HTERT RPE-1 (cell line): ENCODE measurements around the gene RTTN.

Experiments used
- in situ Hi-C: fragments of 300-500 bp; cut with MboI; formaldehyde crosslinking; loops from 4 replicates; pipeline ENCODE4 v1.14.3; 2020; ENCODE audit warnings: low sequenced_read_pairs

The RTTN gene

DNA sequence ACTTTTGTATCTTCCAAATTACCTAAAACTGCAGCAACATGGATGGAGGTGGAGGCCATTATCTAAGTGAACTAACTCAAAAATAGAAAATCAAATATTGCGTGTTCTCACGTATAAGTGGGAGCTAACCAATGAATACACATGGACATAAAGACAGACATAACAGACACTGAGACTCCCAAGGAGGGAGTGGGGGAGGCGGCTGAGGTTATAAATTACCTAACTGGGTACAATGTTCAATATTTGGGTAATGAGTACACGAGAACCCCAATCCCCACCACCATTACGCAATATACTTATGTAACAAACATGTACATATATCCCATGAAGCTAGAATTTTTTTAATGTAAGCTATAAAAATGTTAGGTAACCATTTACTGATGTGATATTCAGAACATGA lies 119.8 kb downstream of the RTTN start:
- in situ Hi-C loops, result no loop called here

- in situ Hi-C loops, result no loop called here
These were observed 123.1 kb downstream of the RTTN start for GRCh38 chr18:70082430-70082829.

DNA sequence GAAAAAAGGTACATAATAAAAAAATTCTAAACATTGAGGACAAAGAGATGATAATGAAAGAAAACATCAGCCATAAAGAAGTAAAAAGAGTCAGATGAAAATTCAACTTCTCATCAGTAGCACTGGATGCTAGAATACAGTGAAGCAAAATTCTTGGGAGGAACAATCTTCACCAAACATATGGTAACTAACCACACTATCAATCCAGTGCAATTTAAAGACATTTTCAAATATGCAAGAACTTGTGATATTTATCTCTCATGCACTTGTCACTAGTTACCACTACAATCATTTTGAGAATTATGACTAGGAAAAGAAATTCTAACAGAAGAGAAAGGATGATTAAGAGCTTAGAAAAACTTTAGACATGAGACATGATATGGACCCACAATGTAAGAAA lies 127.4 kb downstream of the RTTN start:
- in situ Hi-C loops, result no loop called here

- in situ Hi-C loops, result no loop called here
These were observed 129.6 kb downstream of the RTTN start for GRCh38 chr18:70075906-70076305.

DNA sequence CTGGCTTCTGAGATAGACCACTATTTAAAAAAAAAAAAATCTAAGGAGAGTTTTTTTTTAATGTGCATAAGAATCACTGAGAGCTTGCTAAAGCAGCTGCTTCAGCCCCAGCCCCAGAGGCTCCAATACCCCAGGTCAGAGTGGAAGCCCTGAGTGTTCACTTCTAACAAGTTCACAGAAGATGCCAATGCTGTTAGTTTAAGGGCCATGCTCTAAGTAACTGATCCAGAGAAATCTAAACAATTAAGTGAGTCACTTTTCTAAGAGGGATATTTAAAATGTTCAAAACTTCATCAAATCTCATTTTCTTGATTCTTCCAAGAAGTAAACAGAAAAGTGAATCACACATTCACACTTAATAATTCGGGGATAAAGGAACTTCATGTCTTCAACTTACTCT lies 131.4 kb downstream of the RTTN start:
- in situ Hi-C loops, result no loop called here

- in situ Hi-C loops, result no loop called here
These were observed 132.1 kb downstream of the RTTN start for GRCh38 chr18:70073432-70073831.

DNA sequence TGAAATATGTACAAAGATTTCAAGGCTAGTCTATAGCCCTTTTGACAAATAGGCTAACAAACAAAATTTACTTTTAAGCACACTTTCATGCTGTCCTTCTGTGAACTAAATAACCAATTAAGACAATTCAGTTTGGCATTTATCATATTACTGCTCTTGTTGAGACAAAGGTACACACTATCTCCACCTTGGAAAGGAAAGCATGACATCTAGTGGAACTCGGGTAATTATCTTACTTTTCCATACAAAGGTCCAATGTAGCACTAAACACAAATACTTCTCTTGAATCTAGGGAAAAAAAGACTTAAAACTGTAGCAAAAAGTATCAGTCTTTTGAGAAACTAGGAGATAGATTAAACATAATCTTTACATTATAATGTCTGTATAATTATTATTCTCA lies 132.8 kb downstream of the RTTN start:
- in situ Hi-C loops, result no loop called here

DNA sequence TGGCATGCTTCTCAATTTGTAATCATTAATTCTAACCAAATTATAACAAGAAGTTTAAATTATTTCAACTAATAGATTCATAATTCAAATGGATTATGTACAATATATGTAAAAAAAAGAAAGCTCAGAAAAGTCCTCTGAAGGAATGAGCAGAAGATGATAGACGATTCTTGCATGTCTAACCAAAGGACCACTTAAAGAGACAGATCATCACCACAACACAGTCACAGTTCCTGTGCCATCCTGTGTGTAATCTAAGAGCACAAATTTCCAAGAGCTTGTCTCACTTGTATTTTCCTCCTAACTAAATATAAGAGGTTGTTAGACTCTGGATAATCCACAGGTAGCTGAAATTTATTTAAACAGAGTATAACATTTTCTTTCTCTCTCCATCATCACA lies 135.5 kb downstream of the RTTN start:
- in situ Hi-C loops, result no loop called here

- in situ Hi-C loops, result no loop called here
These were observed 136.1 kb downstream of the RTTN start for GRCh38 chr18:70069382-70069781.

DNA sequence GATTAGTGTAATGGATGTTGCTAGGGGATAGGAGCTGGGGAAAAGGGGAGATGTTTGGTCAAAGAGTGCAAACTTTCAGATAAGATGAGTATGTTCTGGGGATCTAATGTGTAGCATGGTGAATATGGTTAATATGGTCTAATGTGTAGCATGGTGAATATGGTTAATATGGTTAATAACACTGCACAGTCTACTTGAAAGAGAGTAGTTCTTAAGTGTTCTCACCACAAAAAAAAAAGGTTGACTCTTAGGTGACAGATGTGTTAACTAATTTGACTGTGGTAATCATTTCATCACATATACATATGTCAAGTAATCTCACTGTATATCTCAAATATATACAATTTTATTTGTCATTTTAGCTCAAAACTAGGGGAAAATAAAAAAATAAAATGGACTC lies 136.5 kb downstream of the RTTN start:
- in situ Hi-C loops, result no loop called here

GRCh38 chr18:70059684-70060083 lies 145.8 kb downstream of the RTTN start:
- in situ Hi-C loops, result no loop called here

GRCh38 chr18:70058916-70059315 lies 146.6 kb downstream of the RTTN start:
- in situ Hi-C loops, result no loop called here

DNA sequence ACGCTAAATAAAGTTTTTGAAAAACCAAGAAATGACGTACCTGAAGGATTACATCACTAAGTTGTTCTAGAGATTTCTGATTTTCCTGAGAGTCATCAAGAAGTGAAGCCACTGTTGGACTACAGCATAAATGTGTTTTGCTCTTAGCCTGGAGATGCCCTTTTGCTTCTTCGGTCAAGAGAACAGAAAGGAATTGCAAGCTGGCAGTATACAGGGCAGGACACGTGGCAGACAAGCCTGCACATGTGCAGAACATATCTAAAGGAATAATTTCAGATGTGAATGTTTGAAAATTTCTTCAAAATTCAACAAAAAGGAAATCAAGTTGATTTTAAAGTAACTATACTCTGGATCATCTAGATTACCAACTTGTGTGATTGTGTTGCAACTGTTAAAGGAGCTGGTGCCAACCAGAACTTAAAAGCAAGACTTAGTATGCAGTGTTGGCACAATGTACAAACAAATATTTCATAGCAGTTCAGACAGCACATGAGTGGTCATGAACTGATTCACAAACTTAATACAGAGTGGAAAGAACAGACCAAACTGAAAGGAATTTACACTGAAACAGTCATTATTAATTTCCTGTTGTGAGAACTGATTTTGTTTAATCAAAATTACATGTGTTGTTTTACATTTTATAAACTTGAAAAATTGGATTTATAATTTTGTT lies 157.4 kb downstream of the RTTN start:
- in situ Hi-C loops, result no loop called here

- in situ Hi-C loops, result no loop called here
These were observed 158.7 kb downstream of the RTTN start for GRCh38 chr18:70046796-70047195.

DNA sequence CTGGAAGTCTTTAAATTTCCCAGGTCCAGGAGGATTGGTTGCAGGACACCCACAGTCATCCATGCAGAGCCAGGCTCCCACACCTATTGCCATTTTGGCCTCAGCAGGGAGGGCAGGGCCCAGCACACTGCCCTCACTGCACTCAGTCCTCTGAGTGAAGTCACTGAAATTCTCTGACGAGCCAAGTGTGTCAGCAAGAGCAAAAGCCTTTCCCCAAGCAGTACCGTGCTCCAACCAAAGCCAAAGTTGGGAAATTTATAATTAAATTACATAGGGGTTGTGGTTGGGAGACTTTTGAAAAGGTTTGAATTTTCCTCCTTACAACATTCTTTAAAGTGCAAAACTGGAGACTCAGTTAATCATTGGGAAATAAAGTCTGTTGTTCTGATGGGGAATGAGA lies 159.3 kb downstream of the RTTN start:
- in situ Hi-C loops, result no loop called here

GRCh38 chr18:70044632-70045031 lies 160.9 kb downstream of the RTTN start:
- in situ Hi-C loops, result no loop called here

- in situ Hi-C loops, result no loop called here
These were observed 163.9 kb downstream of the RTTN start for GRCh38 chr18:70041459-70042050.

GRCh38 chr18:70039186-70039585 lies 166.3 kb downstream of the RTTN start:
- in situ Hi-C loops, result no loop called here

GRCh38 chr18:70037431-70038061 lies 167.9 kb downstream of the RTTN start:
- in situ Hi-C loops, result no loop called here

DNA sequence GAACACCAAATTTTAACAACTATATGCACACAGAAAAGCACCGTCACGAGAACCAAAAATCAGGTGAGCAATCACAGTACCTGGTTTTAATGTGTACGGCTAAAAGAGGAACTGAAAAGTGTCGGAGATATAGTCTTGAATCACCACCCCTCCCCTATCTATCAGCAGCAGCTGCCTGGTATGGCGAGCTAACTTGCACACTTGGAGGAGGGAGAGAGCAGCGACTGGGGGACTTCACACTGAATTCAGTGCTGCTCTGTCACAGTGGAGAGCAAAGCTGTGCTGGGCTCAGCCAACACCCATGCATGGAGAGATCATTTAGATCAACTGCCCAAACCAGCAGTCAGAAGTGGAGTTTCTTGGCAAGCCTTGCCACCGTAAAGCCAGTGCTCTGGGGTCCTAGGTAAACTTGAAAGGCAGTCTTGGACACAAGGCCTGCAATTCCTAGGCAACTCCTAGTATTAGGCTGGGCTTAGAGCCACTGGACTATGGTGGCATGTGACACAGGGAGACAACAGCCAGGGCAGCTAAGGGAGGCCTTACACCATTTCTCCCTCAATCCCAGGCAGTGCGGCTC lies 168.6 kb downstream of the RTTN start:
- in situ Hi-C loops, result no loop called here

DNA sequence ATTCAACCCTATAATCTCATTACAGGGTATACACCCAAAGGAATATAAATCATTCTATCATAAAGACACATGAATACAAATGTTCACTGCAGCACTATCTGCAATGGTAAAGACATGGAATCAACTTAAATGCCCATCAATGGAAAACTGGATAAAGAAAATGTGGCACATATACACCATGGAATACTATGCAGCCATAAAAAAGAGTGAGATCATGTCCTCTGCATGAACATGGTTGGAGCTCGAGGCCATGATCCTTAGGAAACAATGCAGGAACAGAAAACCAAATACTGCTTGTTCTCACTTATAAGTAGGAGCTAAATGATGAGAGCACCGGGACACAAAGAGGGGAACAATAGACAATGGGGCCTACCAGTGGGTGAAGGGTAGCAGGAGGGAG lies 169.3 kb downstream of the RTTN start:
- in situ Hi-C loops, result no loop called here

DNA sequence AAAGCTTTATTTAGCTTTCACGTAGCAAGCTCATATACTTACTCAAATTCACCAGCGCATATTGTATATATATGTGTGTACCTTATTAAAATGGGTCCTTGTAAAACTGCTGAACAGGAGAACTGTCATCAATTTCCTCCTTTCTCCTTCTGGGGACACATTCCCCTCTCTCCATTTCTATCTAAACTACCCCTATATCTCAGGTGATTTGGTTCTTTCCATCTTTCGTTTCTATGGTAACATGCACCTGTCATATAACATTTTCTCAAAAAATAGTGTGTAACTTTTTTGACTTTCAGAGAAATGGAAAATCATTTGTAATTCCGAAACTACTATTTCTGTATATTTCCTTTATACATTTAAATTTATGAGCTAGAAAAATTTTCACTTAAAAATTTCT lies 174.3 kb downstream of the RTTN start:
- in situ Hi-C loops, result no loop called here
